HG02642 (cell line): ENCODE results near the gene SERPINA1.

ENCODE experiments used
- ATAC-seq: cut with Tn5 transposase; IDR thresholded peaks from one replicate; pipeline ENCODE4 v1.9.1; 2021; ENCODE audit warnings: mild to moderate bottlenecking; ENCODE audit not compliant: unreplicated experiment, poor library complexity

The SERPINA1 gene

GRCh38 chr14:94385553-94386057, 2.8 kb downstream of the SERPINA1 start:
- no peak for ATAC-seq

- no peak for ATAC-seq
Observed at GRCh38 chr14:94384342-94384741, 4.1 kb downstream of the SERPINA1 start.

GRCh38 chr14:94383777-94384176, 4.6 kb downstream of the SERPINA1 start:
- ATAC-seq, result no peak

- no peak for ATAC-seq
Observed at GRCh38 chr14:94382716-94383596, 5.4 kb downstream of the SERPINA1 start.

- no peak for ATAC-seq
Observed at GRCh38 chr14:94382099-94382715, 6.2 kb downstream of the SERPINA1 start.

GRCh38 chr14:94381149-94382030, 7.0 kb downstream of the SERPINA1 start:
- ATAC-seq, result no peak

GRCh38 chr14:94380225-94381148, 7.9 kb downstream of the SERPINA1 start:
- ATAC-seq, result no peak

GRCh38 chr14:94379291-94380224, 8.8 kb downstream of the SERPINA1 start:
- no peak for ATAC-seq

GRCh38 chr14:94378527-94379290, 9.7 kb downstream of the SERPINA1 start:
- ATAC-seq, result no peak

GRCh38 chr14:94377866-94378470, 10.4 kb downstream of the SERPINA1 start:
- no peak for ATAC-seq

- no peak for ATAC-seq
Observed at GRCh38 chr14:94376976-94377865, 11.2 kb downstream of the SERPINA1 start.

GRCh38 chr14:94376108-94376975, 12.1 kb downstream of the SERPINA1 start:
- ATAC-seq, result no peak

GRCh38 chr14:94375552-94376107, 12.8 kb downstream of the SERPINA1 start:
- no peak for ATAC-seq

- no peak for ATAC-seq
Observed at GRCh38 chr14:94374749-94375260, 13.6 kb downstream of the SERPINA1 start.

- no peak for ATAC-seq
Observed at GRCh38 chr14:94374116-94374515, 14.3 kb downstream of the SERPINA1 start.
